ENCODE data around the gene FRMD4A. TPM values are rescaled to one million over a fixed set of nuclear protein-coding genes. Genes with fewer than 3 reads are reported as not detected.

Gene FRMD4A
- total RNA-seq, 1 experiment from 2014 or later = 1.1 TPM

- DNase-seq (ENCODE audit: low spot score) = no peak
Measured at GRCh38 chr10:13758312-13758711, 572.4 kb downstream of the FRMD4A start.

DNA sequence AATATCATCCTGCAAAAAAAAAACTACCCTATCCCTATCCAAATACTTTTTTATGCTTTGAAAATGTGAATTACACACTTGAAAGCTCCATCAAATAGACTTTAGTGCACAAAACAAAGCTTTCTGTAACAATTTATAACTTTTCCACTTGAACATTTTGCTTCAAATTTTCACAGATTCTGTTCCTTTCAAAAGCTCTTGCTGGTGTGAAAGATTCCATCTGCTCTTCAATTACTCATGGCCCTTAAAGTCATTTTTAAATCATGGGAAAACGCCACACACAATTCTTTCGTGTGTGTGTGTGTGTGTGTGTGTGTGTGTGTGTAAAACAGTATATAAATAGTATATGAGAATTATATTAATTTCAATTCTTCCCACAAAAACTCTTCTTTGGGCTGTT lies 576.4 kb downstream of the FRMD4A start:
- DNase-seq (ENCODE audit: low spot score) = no peak

DNA sequence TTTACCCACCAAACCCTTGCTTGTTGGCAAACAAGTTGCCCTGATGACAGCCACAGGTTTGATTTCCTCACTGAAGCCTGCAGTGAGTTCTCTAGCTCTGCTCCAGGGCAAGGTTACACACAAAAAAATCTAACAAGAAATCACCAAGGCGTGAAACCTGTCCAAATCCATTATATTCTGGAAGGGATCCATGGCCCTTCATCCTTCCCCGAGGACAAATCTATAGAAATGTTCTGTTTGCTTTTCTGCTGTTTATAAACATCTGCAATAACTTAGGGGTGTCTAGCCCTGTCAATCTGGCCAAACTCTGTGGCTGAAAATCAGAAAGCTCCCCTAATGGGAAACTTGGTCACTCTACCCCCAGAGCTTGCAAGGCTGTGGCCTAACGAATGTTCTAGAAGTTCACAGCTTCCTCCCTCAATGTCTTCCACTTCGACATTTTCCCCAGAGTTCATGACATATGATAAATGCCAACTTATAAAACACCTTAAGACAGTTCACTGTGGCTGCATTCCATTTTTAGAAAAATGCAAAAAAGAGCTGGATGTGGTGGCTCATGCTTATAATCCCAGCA lies 579.4 kb downstream of the FRMD4A start:
- DNase-seq (ENCODE audit: low spot score) = no peak

DNA sequence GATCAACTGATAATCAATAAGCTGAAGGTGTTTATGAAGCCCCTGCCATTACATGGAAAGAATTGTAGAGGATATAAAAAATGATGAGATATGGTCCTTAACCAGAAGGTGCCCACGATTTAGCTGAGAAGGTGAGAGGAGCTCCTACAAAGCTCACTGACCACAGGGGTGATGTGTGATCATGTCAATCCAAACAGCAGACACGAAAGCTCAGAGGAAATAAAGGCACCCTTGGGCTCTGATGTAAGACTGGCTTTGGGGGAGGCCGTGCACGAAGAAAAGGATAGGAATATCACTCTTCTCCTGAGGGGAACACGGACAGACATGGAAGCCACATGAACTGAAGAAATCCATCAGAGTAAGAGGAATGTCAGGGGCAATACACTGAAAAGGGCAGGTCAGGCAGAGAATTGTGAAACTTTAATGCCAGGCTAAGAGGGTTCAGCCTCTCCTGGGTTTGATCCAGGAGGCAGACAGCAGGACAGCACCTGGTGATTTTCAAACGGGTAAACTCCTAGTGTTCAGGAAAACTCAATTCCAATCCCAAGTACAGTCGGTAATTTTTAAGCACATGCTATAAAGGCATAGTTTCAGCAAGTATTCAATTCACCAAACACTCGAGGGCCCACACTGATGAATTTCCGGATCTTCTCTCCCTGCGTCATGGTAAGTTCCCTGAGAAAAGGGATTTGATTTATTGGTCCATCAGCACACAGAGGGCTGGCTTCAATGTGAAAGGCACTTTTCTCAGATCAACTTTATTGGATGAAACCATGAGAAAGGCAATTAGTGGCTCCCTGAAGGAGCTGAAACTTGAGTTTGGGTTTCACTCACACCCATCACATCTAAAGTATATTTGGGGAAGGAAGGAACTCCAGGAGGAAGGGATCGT lies 580.2 kb downstream of the FRMD4A start:
- DNase-seq (ENCODE audit: low spot score) = no peak

DNA sequence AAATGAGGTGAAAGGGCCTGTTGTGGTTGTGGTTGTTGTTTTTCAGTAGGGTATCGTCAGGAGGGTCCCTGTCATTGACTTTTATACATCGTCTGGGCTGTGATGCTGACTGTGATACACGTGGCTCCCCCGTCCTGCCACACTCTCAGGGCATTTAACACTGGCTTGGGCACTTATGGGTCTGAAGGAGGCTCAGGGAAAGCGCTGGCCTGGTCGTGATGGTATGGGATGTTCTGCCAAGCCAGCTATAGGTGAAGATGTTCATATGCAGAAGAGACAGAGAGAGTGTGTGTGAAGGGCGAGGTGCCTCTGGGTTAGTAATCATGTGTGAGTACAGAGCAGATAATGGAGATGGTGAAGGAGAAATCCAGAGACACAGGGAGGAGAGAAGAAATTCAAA lies 585.5 kb downstream of the FRMD4A start:
- DNase-seq (ENCODE audit: low spot score) = no peak

- DNase-seq (ENCODE audit: low spot score) = no peak
Measured at GRCh38 chr10:13743963-13744362, 586.8 kb downstream of the FRMD4A start.

- DNase-seq (ENCODE audit: low spot score) = no peak
Measured at GRCh38 chr10:13743101-13743693, 587.5 kb downstream of the FRMD4A start.

DNA sequence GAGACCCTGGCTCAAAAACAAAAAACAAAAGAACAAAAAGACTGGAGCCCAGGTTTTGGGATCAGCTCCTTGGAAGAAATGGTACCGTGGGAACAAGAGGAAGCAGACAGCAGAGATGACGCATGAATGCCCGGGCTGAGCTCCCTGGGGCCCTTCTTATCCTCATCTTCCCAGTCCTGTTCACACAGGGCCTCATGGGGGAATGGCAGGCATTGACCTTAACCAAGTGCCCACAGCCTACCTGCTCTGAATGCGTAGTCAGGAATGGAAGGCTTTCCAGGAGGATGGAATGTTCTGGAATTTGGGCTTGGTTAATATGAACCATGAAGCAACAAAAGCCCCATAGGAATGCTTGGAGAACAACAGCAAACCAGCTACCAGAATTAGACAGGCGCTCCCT lies 589.3 kb downstream of the FRMD4A start:
- no peak for DNase-seq (ENCODE audit: low spot score)

DNA sequence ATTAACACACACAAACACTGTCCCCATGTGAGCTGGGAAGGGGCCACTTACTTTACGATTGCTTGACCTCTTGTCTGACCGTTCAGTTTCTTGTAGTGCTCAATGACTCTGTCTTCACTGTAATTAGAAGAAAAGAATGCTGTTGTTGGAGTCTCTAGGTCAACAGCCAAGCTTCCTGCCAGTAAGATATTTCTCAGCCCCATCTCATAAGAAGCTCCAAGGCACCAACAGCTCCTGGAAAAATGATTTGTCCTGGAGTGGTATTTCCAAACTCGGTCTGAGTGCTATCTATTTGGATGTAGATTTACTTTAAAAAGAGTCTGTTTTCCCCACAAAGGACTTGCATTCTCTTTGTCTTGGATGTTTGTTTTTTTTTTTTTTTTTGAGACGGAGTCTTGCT lies 590.3 kb downstream of the FRMD4A start:
- no peak for DNase-seq (ENCODE audit: low spot score)

DNA sequence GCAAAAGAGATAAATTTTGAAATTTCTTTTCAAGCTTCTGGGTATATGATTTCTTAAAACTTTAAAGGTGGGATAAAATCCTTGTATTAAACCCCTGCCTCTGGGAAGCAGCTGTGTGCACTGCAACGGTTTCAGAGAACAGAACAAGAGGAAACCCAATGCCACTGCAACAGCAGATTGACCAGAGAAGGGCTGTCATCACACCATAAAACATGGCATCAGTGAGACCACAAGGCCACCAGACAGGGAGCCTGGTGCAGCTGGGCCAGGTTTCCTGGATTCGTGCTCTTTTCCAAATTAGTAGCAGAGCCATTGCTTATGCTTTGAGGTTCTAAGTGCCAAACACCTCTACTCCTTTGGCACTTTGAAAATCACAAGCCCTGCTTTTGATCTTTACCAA lies 591.5 kb downstream of the FRMD4A start:
- no peak for DNase-seq (ENCODE audit: low spot score)

GRCh38 chr10:13736506-13736905 lies 594.2 kb downstream of the FRMD4A start:
- DNase-seq (ENCODE audit: low spot score) = no peak

DNA sequence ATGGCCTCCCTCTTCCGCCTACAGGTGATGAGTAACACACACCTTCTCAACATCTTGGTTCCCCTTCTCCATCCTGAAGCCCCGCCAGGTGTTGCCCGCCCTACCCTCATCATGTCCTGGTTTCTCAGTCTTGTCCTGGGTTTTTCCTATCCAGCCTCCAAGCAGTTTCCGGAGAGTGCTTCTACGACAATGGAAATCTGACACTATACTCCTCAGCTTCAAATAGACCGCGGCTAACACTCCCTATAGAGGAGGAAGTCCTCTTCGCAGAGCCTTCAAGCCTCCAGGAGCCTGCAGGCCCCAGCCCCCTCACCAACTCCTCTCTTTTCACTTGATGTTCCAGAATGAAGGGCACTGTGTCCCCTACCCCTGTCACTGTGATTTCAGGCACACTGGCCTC lies 596.6 kb downstream of the FRMD4A start:
- DNase-seq (ENCODE audit: low spot score) = no peak

- no peak for DNase-seq (ENCODE audit: low spot score)
Measured at GRCh38 chr10:13733071-13733470, 597.7 kb downstream of the FRMD4A start.

DNA sequence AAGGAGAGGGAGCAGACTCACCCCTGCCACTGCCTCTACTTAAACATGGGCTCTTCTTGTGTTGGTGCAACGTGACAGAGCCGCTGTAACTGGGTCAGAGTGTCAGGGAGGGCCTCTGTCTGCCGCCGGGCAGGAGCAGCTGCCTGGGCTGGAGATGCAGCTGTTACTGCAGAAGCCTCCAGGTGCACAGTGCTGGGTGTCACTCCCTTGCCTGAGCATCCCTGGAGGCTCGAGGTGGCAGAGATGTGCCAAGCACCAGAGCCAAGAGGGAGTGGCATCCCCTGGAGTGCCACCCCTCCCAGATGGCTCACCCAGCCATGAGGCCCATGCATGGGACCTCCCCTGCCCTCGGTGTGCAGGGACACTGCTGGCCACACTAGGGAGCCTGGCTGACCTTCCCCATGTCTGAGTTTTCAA lies 598.3 kb downstream of the FRMD4A start:
- DNase-seq (ENCODE audit: low spot score) = no peak

- DNase-seq (ENCODE audit: low spot score) = no peak
Measured at GRCh38 chr10:13731799-13732198, 598.9 kb downstream of the FRMD4A start.

GRCh38 chr10:13730956-13731355 lies 599.8 kb downstream of the FRMD4A start:
- no peak for DNase-seq (ENCODE audit: low spot score)

GRCh38 chr10:13730306-13730652 lies 600.4 kb downstream of the FRMD4A start:
- DNase-seq (ENCODE audit: low spot score) = no peak

DNA sequence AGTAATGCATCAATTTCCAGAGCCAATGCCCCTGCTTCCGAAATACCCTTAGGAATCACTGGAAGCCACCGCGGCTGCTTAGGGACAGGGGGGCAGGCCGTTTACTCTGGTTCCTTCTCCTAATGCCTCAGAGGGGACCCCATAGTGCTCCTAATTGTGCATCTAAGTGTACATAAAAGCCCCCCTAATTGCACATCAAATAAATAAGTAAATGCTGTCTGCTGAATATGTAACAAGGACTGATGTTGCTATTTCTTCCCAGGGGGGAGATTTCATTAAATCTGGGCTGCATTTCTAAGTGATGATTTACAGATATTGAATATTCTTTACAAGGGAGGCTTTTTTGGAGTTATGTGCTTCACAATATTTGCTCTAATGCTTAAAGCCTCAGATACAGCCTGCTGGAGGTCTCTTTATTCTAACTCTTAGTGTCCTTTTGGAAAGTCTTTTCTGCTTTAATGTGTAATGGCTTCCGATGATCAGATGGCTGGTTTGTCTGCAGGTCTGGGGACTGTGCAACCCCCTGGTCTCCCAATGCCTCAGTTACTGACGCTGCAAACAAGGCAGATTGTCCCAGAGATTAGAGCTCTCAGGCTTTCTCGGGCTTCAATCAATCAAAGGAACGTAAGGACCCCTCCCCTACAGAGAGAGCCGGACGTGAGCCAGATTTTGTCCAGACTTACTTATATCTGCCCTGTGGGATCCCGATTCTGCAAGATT lies 601.0 kb downstream of the FRMD4A start:
- no peak for DNase-seq (ENCODE audit: low spot score)

DNA sequence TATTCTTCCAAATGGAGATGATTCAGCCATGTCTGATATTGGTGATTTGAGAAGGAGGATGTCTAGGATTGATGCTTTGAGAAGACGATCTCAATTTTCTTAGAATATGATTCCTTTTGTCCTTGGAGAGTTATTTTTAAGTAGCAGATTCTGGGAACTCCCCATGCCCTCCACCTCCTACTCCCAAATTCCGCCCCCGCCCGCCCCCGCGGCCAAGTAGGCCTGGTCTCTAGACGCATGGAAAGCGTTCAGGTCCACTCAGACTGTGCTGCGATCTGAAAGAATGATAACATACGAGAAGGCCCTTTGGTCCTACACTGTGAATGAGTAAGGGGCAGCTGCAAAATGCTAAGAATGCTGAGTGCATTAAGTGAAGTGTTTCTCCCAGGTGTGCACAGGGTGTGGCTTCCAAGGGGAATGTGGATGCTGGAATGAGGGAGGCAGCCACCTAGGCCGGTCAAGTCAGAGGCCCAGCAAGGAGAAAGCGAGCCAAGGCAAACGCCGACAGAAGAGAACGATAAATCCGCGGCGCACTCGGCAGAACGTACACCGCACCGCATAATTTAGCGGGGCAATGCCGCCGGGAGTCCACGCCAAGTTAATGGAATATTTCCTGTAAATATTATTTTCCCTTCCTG lies 601.7 kb downstream of the FRMD4A start:
- no peak for DNase-seq (ENCODE audit: low spot score)

GRCh38 chr10:13725594-13725993 lies 605.1 kb downstream of the FRMD4A start:
- no peak for DNase-seq (ENCODE audit: low spot score)

- no peak for DNase-seq (ENCODE audit: low spot score)
Measured at GRCh38 chr10:13724484-13724883, 606.2 kb downstream of the FRMD4A start.

Data from H4 (cell line).